Peyer's patch (tissue), 4 donors: ENCODE measurements around the gene MAP3K3. TPM values are rescaled to one million over a fixed set of nuclear protein-coding genes. Genes with fewer than 3 reads are reported as not detected.
A peak's percentile ranks its signal among the peaks of the same experiment; 100 is the strongest.

Experiments used
- DNase-seq, 3 donors: peaks; one replicate each; pipeline ENCODE4 v3.0.0-alpha.2; 2017 to 2019
- H3K27ac ChIP-seq, 4 donors: fragments of 200-600 bp; sonication (generic); one replicate each; pipeline ENCODE4 v1.5.1; 2016 to 2019
- H3K27me3 ChIP-seq, 2 donors: fragments of 200-600 bp; sonication (generic); one replicate each; pipeline ENCODE4 v1.5.1; 2019
- H3K36me3 ChIP-seq, 3 donors: fragments of 200-600 bp; sonication (generic); one replicate each; pipeline ENCODE4 v1.5.1; 2016 to 2019
- H3K4me1 ChIP-seq, 4 donors: fragments of 200-600 bp; sonication (generic); one replicate each; pipeline ENCODE4 v1.5.1; 2016 to 2019
- H3K4me3 ChIP-seq, 4 donors: fragments of 200-600 bp; sonication (generic); 1 replicate in 3 of 4; 2 replicates in 1 of 4; pipeline ENCODE4 v1.5.1; 2016 to 2019; ENCODE audit warnings: mild to moderate bottlenecking in 1 of 4
- H3K9me3 ChIP-seq, 4 donors: fragments of 200-600 bp; sonication (generic); one replicate each; pipeline ENCODE4 v1.5.1; 2016 to 2019; ENCODE audit warnings: mild to moderate bottlenecking in 1 of 4
- CTCF ChIP-seq, 6 experiments: fragments of 450-650 bp in 4 of 6; fragments of 200-600 bp in 2 of 6; sonication (generic) in 1 of 6; IDR thresholded peaks; one replicate each; pipeline ENCODE4 v1.5.1; 2017 to 2019; ENCODE audit warnings: antibody characterized with exemption in 6 of 6, mild to moderate bottlenecking in 3 of 6, moderate library complexity in 1 of 6
- POLR2A ChIP-seq, 2 donors: fragments of 450-650 bp; IDR thresholded peaks; one replicate each; pipeline ENCODE4 v1.5.1; 2017; ENCODE audit warnings: antibody characterized with exemption in 2 of 2, mild to moderate bottlenecking in 2 of 2, moderate library complexity in 2 of 2
- total RNA-seq, 4 donors: library from RNA; depleted of rRNA; stranded (reverse); fragments of >200 nt; gene quantifications; one replicate each; pipeline ENCODE4 v1.1.0, GENCODE V29; 2016

Gene MAP3K3
- total RNA-seq, 4 donors from 2014 or later = 17.3 to 61.9 (median 39.2) TPM

GRCh38 chr17:63652106-63652505 lies 29.9 kb downstream of the MAP3K3 start:
- no peaks in the 10 kb centered on the region for H3K4me1 ChIP-seq
- H3K27ac ChIP-seq = no peak overlapping the region

GRCh38 chr17:63653050-63653449 lies 30.8 kb downstream of the MAP3K3 start:
- Histone ChIP-seq H3K36me3 (peaks cover 0 to 38% (median 0%) of the 10 kb centered on the region in 3 donors), H3K4me3 (no peak overlapping the region), H3K27me3 (no peaks in the 10 kb centered on the region), H3K27ac (no peak overlapping the region), H3K9me3 (no peaks in the 10 kb centered on the region), H3K4me1 (no peaks in the 10 kb centered on the region)
- no peak for TF ChIP-seq POLR2A (IDR thresholded peaks at IDR 0.05)
- no peak for TF ChIP-seq CTCF (IDR thresholded peaks at IDR 0.05)
- DNase-seq = no peak

More at GRCh38 chr17:63652106-63652505, 29.9 kb downstream of the MAP3K3 start:
- no peak overlapping the region for H3K4me3 ChIP-seq
- H3K27me3 ChIP-seq = no peaks in the 10 kb centered on the region
- no peak for DNase-seq
- TF ChIP-seq POLR2A (IDR thresholded peaks at IDR 0.05) = no peak
- no peak for TF ChIP-seq CTCF (IDR thresholded peaks at IDR 0.05)
- no peaks in the 10 kb centered on the region for H3K9me3 ChIP-seq
- H3K36me3 ChIP-seq = peaks cover 0 to 32% (median 0%) of the 10 kb centered on the region in 3 donors

GRCh38 chr17:63657786-63658185 lies 35.6 kb downstream of the MAP3K3 start:
- no peaks in the 10 kb centered on the region for H3K9me3 ChIP-seq
- no peak for DNase-seq
- peaks cover 0 to 61% (median 0%) of the 10 kb centered on the region in 3 donors for H3K36me3 ChIP-seq
- no peaks in the 10 kb centered on the region for H3K4me1 ChIP-seq
- H3K27me3 ChIP-seq = no peaks in the 10 kb centered on the region
- H3K27ac ChIP-seq = no peak overlapping the region
- TF ChIP-seq POLR2A (IDR thresholded peaks at IDR 0.05) (no peak), CTCF (IDR thresholded peaks at IDR 0.05) (no peak)
- no peak overlapping the region for H3K4me3 ChIP-seq

GRCh38 chr17:63658366-63658765 lies 36.1 kb downstream of the MAP3K3 start:
- H3K27ac ChIP-seq = no peak overlapping the region
- H3K4me3 ChIP-seq = no peak overlapping the region
- H3K9me3 ChIP-seq = no peaks in the 10 kb centered on the region
- H3K36me3 ChIP-seq = peaks cover 0 to 60% (median 0%) of the 10 kb centered on the region in 3 donors
- no peak for DNase-seq
- H3K4me1 ChIP-seq = no peaks in the 10 kb centered on the region
- H3K27me3 ChIP-seq = no peaks in the 10 kb centered on the region
- TF ChIP-seq POLR2A (IDR thresholded peaks at IDR 0.05) = no peak
- no peak for TF ChIP-seq CTCF (IDR thresholded peaks at IDR 0.05)

GRCh38 chr17:63659850-63660249 lies 37.6 kb downstream of the MAP3K3 start:
- Histone ChIP-seq H3K4me3 (no peak overlapping the region), H3K9me3 (no peaks in the 10 kb centered on the region), H3K27me3 (no peaks in the 10 kb centered on the region), H3K27ac (no peak overlapping the region), H3K4me1 (no peaks in the 10 kb centered on the region), H3K36me3 (peaks cover 0 to 60% (median 0%) of the 10 kb centered on the region in 3 donors)
- no peak for TF ChIP-seq POLR2A (IDR thresholded peaks at IDR 0.05)
- DNase-seq = no peak

GRCh38 chr17:63665527-63666214 lies 43.5 kb downstream of the MAP3K3 start:
- no peak for TF ChIP-seq POLR2A (IDR thresholded peaks at IDR 0.05)
- no peak for TF ChIP-seq CTCF (IDR thresholded peaks at IDR 0.05)

More at GRCh38 chr17:63665527-63666214, 43.5 kb downstream of the MAP3K3 start:
- H3K27me3 ChIP-seq = no peaks in the 10 kb centered on the region
- H3K9me3 ChIP-seq = no peaks in the 10 kb centered on the region
- H3K4me3 ChIP-seq = no peak overlapping the region
- peaks cover 0 to 3% (median 0%) of the 10 kb centered on the region in 4 donors for H3K4me1 ChIP-seq
- H3K36me3 ChIP-seq = peaks cover 0 to 54% (median 3%) of the 10 kb centered on the region in 3 donors
- peak overlapping the region in 3 of 4 donors; percentile 7 to 31 (median 13) for H3K27ac ChIP-seq
- DNase-seq = peak in 1 of 3 donors; percentile 26
